HepG2 (cell line): Measurements from ENCODE around the gene DRAP1. TPM values are rescaled to one million over a fixed set of nuclear protein-coding genes. Genes with fewer than 3 reads are reported as not detected.

Experiments
- ATAC-seq: fragments of 200-7000 bp; cut with Tn5 transposase; 3 replicates; pipeline ENCODE4 v1.9.1; 2020; ENCODE audit warnings: mild to moderate bottlenecking, moderate library complexity
- BruUV-seq: library from RNA; stranded (reverse); fragments of 400-500 nt; replicated peaks from 2 replicates; lab custom pipeline; 2021; lab: Mats Ljungman, UMichigan
- CTCF ChIA-PET: fragments of 300-600 bp; formaldehyde crosslinking; extraction: SDS; loops from one replicate; lab custom pipeline; 2021; ENCODE audit warnings: low total read pairs, inconsistent platforms, low intra/inter-chr PET ratio; lab: Yijun Ruan, JAX
- POLR2A ChIA-PET: fragments of 350-600 bp; sonication (Branson Sonifier 250); formaldehyde crosslinking; loops from one replicate; lab custom pipeline; 2020; ENCODE audit warnings: antibody characterized with exemption, inconsistent platforms; lab: Yijun Ruan, JAX
- DNase-seq: peaks from one replicate; pipeline ENCODE4 v3.0.0-alpha.2; 2015; ENCODE audit warnings: low spot score
- FAIRE-seq: peaks from 3 replicates; lab custom pipeline; 2011; peaks lifted over from hg19 to GRCh38; lab: Jason Lieb, UNC
- H2AFZ ChIP-seq: one replicate; pipeline ENCODE4 v1.6.1; 2011; ENCODE audit warnings: low read length, inconsistent platforms
- H3K27ac ChIP-seq: fragments of 300-600 bp; 3 replicates; pipeline ENCODE4 v1.8.0; 2011; ENCODE audit warnings: mixed run types, mild to moderate bottlenecking, mixed read lengths, low read length, inconsistent platforms; ENCODE audit not compliant: insufficient read depth; ENCODE audit errors: extremely low read length
- H3K27me3 ChIP-seq, 2 experiments: fragments of 200-600 bp in 1 of 2; 2 replicates in 1 of 2; 3 replicates in 1 of 2; pipeline versions ENCODE4 v1.6.0 to v1.8.0; 2011; ENCODE audit warnings: low read length in 2 of 2, mild to moderate bottlenecking in 2 of 2, moderate library complexity in 2 of 2, inconsistent platforms in 1 of 2; ENCODE audit not compliant: insufficient read depth in 2 of 2, control insufficient read depth in 1 of 2
- H3K36me3 ChIP-seq, 2 experiments: fragments of 200-600 bp in 1 of 2; replicated peaks in 1 of 2; 2 replicates in 1 of 2; 3 replicates in 1 of 2; pipeline versions ENCODE4 v1.5.1 to v1.8.0; 2011; ENCODE audit warnings: low read length in 2 of 2, inconsistent platforms in 1 of 2; ENCODE audit not compliant: insufficient read depth in 2 of 2, control insufficient read depth in 1 of 2
- H3K4me1 ChIP-seq: 2 replicates; pipeline ENCODE4 v1.5.1; 2012; ENCODE audit warnings: low read length, inconsistent platforms; ENCODE audit not compliant: insufficient read depth
- H3K4me2 ChIP-seq: 2 replicates; pipeline ENCODE4 v1.6.0; 2011; ENCODE audit warnings: low read depth, low read length, inconsistent platforms
- H3K4me3 ChIP-seq, 3 experiments: fragments of 200-600 bp in 1 of 3; sonication (generic), shearing (Covaris generic) in 1 of 3; replicated peaks in 1 of 3; 2 replicates each; pipeline ENCODE4 v1.5.1; 2011 to 2016; ENCODE audit warnings: low read length in 3 of 3, inconsistent platforms in 2 of 3, low read depth in 2 of 3, mild to moderate bottlenecking in 2 of 3, control low read depth in 1 of 3, mixed read lengths in 1 of 3; ENCODE audit not compliant: insufficient read depth in 1 of 3
- H3K79me2 ChIP-seq: one replicate; pipeline ENCODE4 v1.6.1; 2011; ENCODE audit warnings: low read length, inconsistent platforms; ENCODE audit not compliant: insufficient read depth
- H3K9ac ChIP-seq: 2 replicates; pipeline ENCODE4 v1.6.0; 2011; ENCODE audit warnings: mild to moderate bottlenecking, low read depth, low read length, inconsistent platforms; ENCODE audit not compliant: insufficient read depth
- H3K9me3 ChIP-seq: 2 replicates; pipeline ENCODE4 v1.5.1; 2012; ENCODE audit warnings: mild to moderate bottlenecking, low read length
- H4K20me1 ChIP-seq: 2 replicates; pipeline ENCODE4 v1.6.0; 2011; ENCODE audit warnings: inconsistent platforms, mild to moderate bottlenecking, low read length, moderate library complexity; ENCODE audit not compliant: insufficient read depth
- ERF ChIP-seq: IDR thresholded peaks from 2 replicates; pipeline ENCODE4 v1.6.1; 2018; ENCODE audit warnings: missing biosample characterization, missing genetic modification reagents
- PHB2 ChIP-seq: fragments of 450-650 bp; IDR thresholded peaks from 2 replicates; pipeline ENCODE4 v1.6.1; 2018; ENCODE audit not compliant: partially characterized antibody
- RARA ChIP-seq: IDR thresholded peaks from 2 replicates; pipeline ENCODE4 v1.6.1; 2016; ENCODE audit warnings: missing genetic modification reagents, missing compliant biosample characterization
- RXRB ChIP-seq: IDR thresholded peaks from 2 replicates; pipeline ENCODE4 v1.6.1; 2016; ENCODE audit warnings: borderline replicate concordance, missing genetic modification reagents, missing compliant biosample characterization
- SKI ChIP-seq: fragments of 450-650 bp; IDR thresholded peaks from one replicate; pipeline ENCODE4 v1.6.1; 2018; ENCODE audit warnings: mild to moderate bottlenecking; ENCODE audit not compliant: partially characterized antibody
- ZNF362 ChIP-seq: sonication (generic); formaldehyde crosslinking; IDR thresholded peaks from 2 replicates; pipeline ENCODE4 v1.4.0; 2020; ENCODE audit warnings: missing genetic modification reagents, mild to moderate bottlenecking, borderline replicate concordance
- ZNF781 ChIP-seq: sonication (generic); formaldehyde crosslinking; IDR thresholded peaks from 2 replicates; pipeline ENCODE4 v1.5.1; 2020; ENCODE audit warnings: borderline replicate concordance, mild to moderate bottlenecking, missing genetic modification reagents; ENCODE audit errors: not compliant biosample characterization
- WGBS: methylation state at CpG from one replicate; pipeline ENCODE4 v1.1.6; 2017; ENCODE audit warnings: low lambda C conversion rate; 5-methylcytosine and 5-hydroxymethylcytosine counted together
- in situ Hi-C: cut with HindIII; loops from 2 replicates; pipeline ENCODE4 v1.10.0; 2017; ENCODE audit warnings: low pct_unique_long_range_greater_than_20kb; ENCODE audit not compliant: extremely low pct_ligation_motif_present
- intact Hi-C: fragments of 100-400 bp; cut with micrococcal nuclease; formaldehyde crosslinking; loops from one replicate; pipeline ENCODE4 v1.10.0; 2022; ENCODE audit not compliant: unreplicated experiment
- polyA plus RNA-seq, 8 experiments: library from polyadenylated mRNA; depleted of rRNA in 3 of 8; stranded (reverse) in 7 of 8; unstranded in 1 of 8; fragments of >200 nt; fragmentation: Illumina TruSeq in 4 of 8; extraction: Trizol in 4 of 8; gene quantifications; 2 replicates each; pipeline versions ENCODE4 v1.2.1 to v1.2.3, GENCODE V29; 2011 to 2016; ENCODE audit warnings: low read depth in 4 of 8, missing spikeins in 1 of 8, mixed read lengths in 1 of 8; ENCODE audit not compliant: insufficient read depth in 1 of 8
- total RNA-seq, 5 experiments: library from RNA; depleted of rRNA; stranded (reverse); fragments of >200 nt; fragmentation: Illumina TruSeq; extraction: Trizol; gene quantifications; 2 replicates each; pipeline ENCODE4 v1.2.3, GENCODE V29; 2016; ENCODE audit warnings: low read depth in 1 of 5
- TF ChIP-seq, protein P1 (sequence below): sonication (generic); formaldehyde crosslinking; IDR thresholded peaks from 2 replicates; pipeline ENCODE4 v1.8.0; 2022; ENCODE audit warnings: missing genetic modification reagents, mild to moderate bottlenecking, moderate library complexity, borderline replicate concordance

DRAP1 gene
- total and polyA plus RNA-seq, 2 of the 13 experiments (the other 11 are each of a cell fraction or from before 2014, with no cell fraction given): 46.8 to 52.3 TPM

GRCh38 chr11:65941720-65942310 is 22.6 kb downstream of the DRAP1 start:
- TF ChIP-seq ZNF362 (CRISPR knock-in tag) (peak; percentile 27; the same call in 1 of the 2 replicates), PHB2 (no peak)
- Histone ChIP-seq H3K4me3 (no peak overlapping the region; a peak in 1 of 6 replicates), H3K9ac (no peak overlapping the region), H3K27me3 (peaks cover 0 to 22% of the 10 kb centered on the region in 2 experiments; a peak in 3 of 5 replicates), H3K36me3 (no peaks in the 10 kb centered on the region), H3K4me1 (peaks cover 54% of the 10 kb centered on the region), H3K27ac (no peak overlapping the region), H4K20me1 (no peaks in the 10 kb centered on the region), H3K79me2 (no peaks in the 10 kb centered on the region), H2AFZ (no peak overlapping the region), H3K4me2 (peak overlapping the region; percentile 24; the same call in 1 of the 2 replicates), H3K9me3 (no peaks in the 10 kb centered on the region)
- CTCF ChIA-PET: no interaction called here
- in situ Hi-C loops: no loop called here
- 26% methylated on average over 9 of the region's 9 CpGs for WGBS
- no peak for ATAC-seq
- no TSS peak for BruUV-seq
- no peak for FAIRE-seq
- intact Hi-C loops: no loop called here
- DNase-seq: no peak
- POLR2A ChIA-PET: no interaction called here

- Histone ChIP-seq H3K36me3 (no peaks in the 10 kb centered on the region), H3K9me3 (no peaks in the 10 kb centered on the region), H3K9ac (no peak overlapping the region), H3K4me1 (peaks cover 61% of the 10 kb centered on the region), H3K27ac (no peak overlapping the region)
- BruUV-seq: no TSS peak
- intact Hi-C loops: no loop called here
- ChIA-PET POLR2A (no interaction called here), CTCF (no interaction called here)
- no peak for FAIRE-seq
- TF ChIP-seq RXRB (CRISPR knock-in tag): peak; percentile 50; the same call in 1 of the 2 replicates
- peak; percentile 74 for TF ChIP-seq RARA (CRISPR knock-in tag)
- no peak for TF ChIP-seq ZNF781 (CRISPR knock-in tag)
- no peak for TF ChIP-seq ERF (CRISPR knock-in tag)
- TF ChIP-seq, protein P1, sequence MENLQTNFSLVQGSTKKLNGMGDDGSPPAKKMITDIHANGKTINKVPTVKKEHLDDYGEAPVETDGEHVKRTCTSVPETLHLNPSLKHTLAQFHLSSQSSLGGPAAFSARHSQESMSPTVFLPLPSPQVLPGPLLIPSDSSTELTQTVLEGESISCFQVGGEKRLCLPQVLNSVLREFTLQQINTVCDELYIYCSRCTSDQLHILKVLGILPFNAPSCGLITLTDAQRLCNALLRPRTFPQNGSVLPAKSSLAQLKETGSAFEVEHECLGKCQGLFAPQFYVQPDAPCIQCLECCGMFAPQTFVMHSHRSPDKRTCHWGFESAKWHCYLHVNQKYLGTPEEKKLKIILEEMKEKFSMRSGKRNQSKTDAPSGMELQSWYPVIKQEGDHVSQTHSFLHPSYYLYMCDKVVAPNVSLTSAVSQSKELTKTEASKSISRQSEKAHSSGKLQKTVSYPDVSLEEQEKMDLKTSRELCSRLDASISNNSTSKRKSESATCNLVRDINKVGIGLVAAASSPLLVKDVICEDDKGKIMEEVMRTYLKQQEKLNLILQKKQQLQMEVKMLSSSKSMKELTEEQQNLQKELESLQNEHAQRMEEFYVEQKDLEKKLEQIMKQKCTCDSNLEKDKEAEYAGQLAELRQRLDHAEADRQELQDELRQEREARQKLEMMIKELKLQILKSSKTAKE: peak; percentile 29; the same call in 1 of the 2 replicates
- TF ChIP-seq SKI: peak; percentile 65
- TF ChIP-seq, all 625 proteins: peak for 4
- no peak for ATAC-seq
- Histone ChIP-seq H3K4me3 (no peak overlapping the region), H3K79me2 (no peaks in the 10 kb centered on the region), H4K20me1 (no peaks in the 10 kb centered on the region), H3K27me3 (peaks cover 0 to 26% of the 10 kb centered on the region in 2 experiments; a peak in 4 of 5 replicates), H3K4me2 (no peak overlapping the region), H2AFZ (no peak overlapping the region)
- DNase-seq: no peak
- in situ Hi-C loops: no loop called here
- WGBS: 21% methylated on average over 7 of the region's 7 CpGs
Observed at GRCh38 chr11:65942531-65942930, 23.3 kb downstream of the DRAP1 start.
